Measurements from ENCODE around the gene FHOD3. TPM values are rescaled to one million over a fixed set of nuclear protein-coding genes. Genes with fewer than 3 reads are reported as not detected.
A peak's percentile ranks its signal among the peaks of the same experiment; 100 is the strongest.

FHOD3 gene
- total RNA-seq, 1 donor from 2014 or later = 5.9 TPM

GRCh38 chr18:36458306-36458705 lies 160.8 kb downstream of the FHOD3 start:
- H3K9me3 Mint-ChIP-seq (ENCODE audit: unreplicated experiment) = peaks cover 2% of the 10 kb centered on the region
- no peaks in the 10 kb centered on the region for H3K79me2 ChIP-seq (ENCODE audit: insufficient read depth, low read length)

GRCh38 chr18:36459203-36459602 lies 161.7 kb downstream of the FHOD3 start:
- H3K9ac ChIP-seq (ENCODE audit: low read length) = no peak overlapping the region
- no peak overlapping the region for H3K4me2 ChIP-seq (ENCODE audit: low read length)
- H3K4me1 ChIP-seq (ENCODE audit: insufficient read depth, low read length) = no peaks in the 10 kb centered on the region
- TF ChIP-seq EZH2 (IDR thresholded peaks at IDR 0.05; ENCODE audit: insufficient read depth, low read length) (no peak), CTCF (IDR thresholded peaks at IDR 0.05; ENCODE audit: insufficient read depth, low read depth, low read length) (no peak)
- DNase-seq (ENCODE audit: low read depth) = no peak
- no peaks in the 10 kb centered on the region for H3K27me3 ChIP-seq (ENCODE audit: insufficient read depth, low read length)
- H3K4me3 ChIP-seq (ENCODE audit: insufficient read depth, low read depth, low read length) = no peak overlapping the region
- H3K4me1 Mint-ChIP-seq (ENCODE audit: low read depth, unreplicated experiment) = no peaks in the 10 kb centered on the region
- H3K4me3 Mint-ChIP-seq (ENCODE audit: unreplicated experiment) = no peak overlapping the region
- no peak overlapping the region for H2AFZ ChIP-seq (ENCODE audit: low read depth, low read length)
- peaks cover 2% of the 10 kb centered on the region for H3K9me3 Mint-ChIP-seq (ENCODE audit: unreplicated experiment)
- H3K36me3 Mint-ChIP-seq (ENCODE audit: low read depth, unreplicated experiment) = no peaks in the 10 kb centered on the region
- H4K20me1 ChIP-seq (ENCODE audit: insufficient read depth, low read length) = peaks cover 10% of the 10 kb centered on the region
- no peaks in the 10 kb centered on the region for H3K79me2 ChIP-seq (ENCODE audit: insufficient read depth, low read length)
- peaks cover 10% of the 10 kb centered on the region for H3K27me3 Mint-ChIP-seq (ENCODE audit: low read depth, unreplicated experiment)
- FAIRE-seq = no peak
- H3K27ac ChIP-seq (ENCODE audit: low read depth, low read length) = no peak overlapping the region
- no peaks in the 10 kb centered on the region for H3K9me3 ChIP-seq (ENCODE audit: insufficient read depth, low read depth, low read length)
- H3K36me3 ChIP-seq (ENCODE audit: insufficient read depth, low read length) = no peaks in the 10 kb centered on the region
- H3K27ac Mint-ChIP-seq (ENCODE audit: unreplicated experiment) = peak overlapping the region; percentile 5

More at GRCh38 chr18:36458306-36458705, 160.8 kb downstream of the FHOD3 start:
- Mint-ChIP-seq H3K4me1 (ENCODE audit: low read depth, unreplicated experiment) (no peaks in the 10 kb centered on the region), H3K27me3 (ENCODE audit: low read depth, unreplicated experiment) (peaks cover 10% of the 10 kb centered on the region), H3K36me3 (ENCODE audit: low read depth, unreplicated experiment) (no peaks in the 10 kb centered on the region), H3K4me3 (ENCODE audit: unreplicated experiment) (no peak overlapping the region), H3K27ac (ENCODE audit: unreplicated experiment) (no peak overlapping the region)
- TF ChIP-seq EZH2 (IDR thresholded peaks at IDR 0.05; ENCODE audit: insufficient read depth, low read length) (no peak), CTCF (IDR thresholded peaks at IDR 0.05; ENCODE audit: insufficient read depth, low read depth, low read length) (no peak)
- Histone ChIP-seq H3K9ac (ENCODE audit: low read length) (no peak overlapping the region), H3K4me3 (ENCODE audit: insufficient read depth, low read depth, low read length) (no peak overlapping the region), H3K4me2 (ENCODE audit: low read length) (no peak overlapping the region), H2AFZ (ENCODE audit: low read depth, low read length) (no peak overlapping the region), H4K20me1 (ENCODE audit: insufficient read depth, low read length) (peaks cover 10% of the 10 kb centered on the region), H3K9me3 (ENCODE audit: insufficient read depth, low read depth, low read length) (no peaks in the 10 kb centered on the region), H3K27me3 (ENCODE audit: insufficient read depth, low read length) (no peaks in the 10 kb centered on the region), H3K36me3 (ENCODE audit: insufficient read depth, low read length) (no peaks in the 10 kb centered on the region), H3K4me1 (ENCODE audit: insufficient read depth, low read length) (no peaks in the 10 kb centered on the region), H3K27ac (ENCODE audit: low read depth, low read length) (no peak overlapping the region)
- DNase-seq (ENCODE audit: low read depth) = no peak
- FAIRE-seq = no peak

- H3K36me3 ChIP-seq (ENCODE audit: insufficient read depth, low read length) = no peaks in the 10 kb centered on the region
- DNase-seq (ENCODE audit: low read depth) (no peak), FAIRE-seq (no peak)
- H3K4me3 ChIP-seq (ENCODE audit: insufficient read depth, low read depth, low read length) = no peak overlapping the region
- H3K27me3 Mint-ChIP-seq (ENCODE audit: low read depth, unreplicated experiment) = peaks cover 10% of the 10 kb centered on the region
- H3K4me1 ChIP-seq (ENCODE audit: insufficient read depth, low read length) = no peaks in the 10 kb centered on the region
- no peak overlapping the region for H2AFZ ChIP-seq (ENCODE audit: low read depth, low read length)
- no peaks in the 10 kb centered on the region for H3K36me3 Mint-ChIP-seq (ENCODE audit: low read depth, unreplicated experiment)
- H3K9ac ChIP-seq (ENCODE audit: low read length) = no peak overlapping the region
- no peak overlapping the region for H3K4me2 ChIP-seq (ENCODE audit: low read length)
- no peaks in the 10 kb centered on the region for H3K79me2 ChIP-seq (ENCODE audit: insufficient read depth, low read length)
- peaks cover 2% of the 10 kb centered on the region for H3K9me3 Mint-ChIP-seq (ENCODE audit: unreplicated experiment)
- no peak overlapping the region for H3K4me3 Mint-ChIP-seq (ENCODE audit: unreplicated experiment)
- peaks cover 10% of the 10 kb centered on the region for H4K20me1 ChIP-seq (ENCODE audit: insufficient read depth, low read length)
- no peak overlapping the region for H3K27ac ChIP-seq (ENCODE audit: low read depth, low read length)
- no peak overlapping the region for H3K27ac Mint-ChIP-seq (ENCODE audit: unreplicated experiment)
- H3K27me3 ChIP-seq (ENCODE audit: insufficient read depth, low read length) = no peaks in the 10 kb centered on the region
- H3K9me3 ChIP-seq (ENCODE audit: insufficient read depth, low read depth, low read length) = no peaks in the 10 kb centered on the region
- H3K4me1 Mint-ChIP-seq (ENCODE audit: low read depth, unreplicated experiment) = peaks cover 2% of the 10 kb centered on the region
- TF ChIP-seq EZH2 (IDR thresholded peaks at IDR 0.05; ENCODE audit: insufficient read depth, low read length) = no peak
- TF ChIP-seq CTCF (IDR thresholded peaks at IDR 0.05; ENCODE audit: insufficient read depth, low read depth, low read length) = no peak
Measured at GRCh38 chr18:36459786-36460185, 162.3 kb downstream of the FHOD3 start.
